HFF-Myc (cell line): ENCODE measurements around the gene MRM2.

Source experiments
- DNase-seq: peaks from one replicate; pipeline ENCODE4 v3.0.0-alpha.2; 2011; ENCODE audit warnings: low read depth; ENCODE audit errors: extremely low read depth
- H3K4me3 ChIP-seq: replicated peaks from 2 replicates; pipeline ENCODE4 v1.5.1; 2011; ENCODE audit warnings: low read depth, mild to moderate bottlenecking, control low read depth, low read length
- TF ChIP-seq, protein P1 (sequence below): IDR thresholded peaks from 2 replicates; pipeline ENCODE4 v1.5.1; 2012; ENCODE audit warnings: mild to moderate bottlenecking, low read depth, low read length, control low read depth; ENCODE audit errors: missing control alignments

MRM2 gene

DNA sequence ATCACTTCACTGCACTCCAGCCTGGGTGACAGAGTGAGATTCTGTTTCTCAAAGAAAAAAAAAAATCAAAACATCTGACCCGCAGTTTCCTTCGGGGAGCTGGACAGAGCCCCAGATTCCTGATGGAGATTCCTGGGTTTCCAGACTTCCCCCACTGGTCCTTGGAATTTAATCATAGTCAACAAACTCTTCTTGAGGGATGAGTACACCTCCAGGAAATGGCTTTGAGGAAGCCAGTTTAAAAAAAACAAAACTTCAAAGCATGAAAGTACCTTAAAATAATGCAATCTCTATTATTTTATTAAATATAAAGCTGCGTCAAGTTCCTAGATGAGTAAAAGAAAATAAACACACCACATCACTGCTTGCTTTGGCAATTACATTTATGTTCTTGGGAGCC is 8.1 kb downstream of the MRM2 start:
- no peak overlapping the region for H3K4me3 ChIP-seq
- no peak for DNase-seq
- TF ChIP-seq, protein P1, sequence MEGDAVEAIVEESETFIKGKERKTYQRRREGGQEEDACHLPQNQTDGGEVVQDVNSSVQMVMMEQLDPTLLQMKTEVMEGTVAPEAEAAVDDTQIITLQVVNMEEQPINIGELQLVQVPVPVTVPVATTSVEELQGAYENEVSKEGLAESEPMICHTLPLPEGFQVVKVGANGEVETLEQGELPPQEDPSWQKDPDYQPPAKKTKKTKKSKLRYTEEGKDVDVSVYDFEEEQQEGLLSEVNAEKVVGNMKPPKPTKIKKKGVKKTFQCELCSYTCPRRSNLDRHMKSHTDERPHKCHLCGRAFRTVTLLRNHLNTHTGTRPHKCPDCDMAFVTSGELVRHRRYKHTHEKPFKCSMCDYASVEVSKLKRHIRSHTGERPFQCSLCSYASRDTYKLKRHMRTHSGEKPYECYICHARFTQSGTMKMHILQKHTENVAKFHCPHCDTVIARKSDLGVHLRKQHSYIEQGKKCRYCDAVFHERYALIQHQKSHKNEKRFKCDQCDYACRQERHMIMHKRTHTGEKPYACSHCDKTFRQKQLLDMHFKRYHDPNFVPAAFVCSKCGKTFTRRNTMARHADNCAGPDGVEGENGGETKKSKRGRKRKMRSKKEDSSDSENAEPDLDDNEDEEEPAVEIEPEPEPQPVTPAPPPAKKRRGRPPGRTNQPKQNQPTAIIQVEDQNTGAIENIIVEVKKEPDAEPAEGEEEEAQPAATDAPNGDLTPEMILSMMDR: no peak

- TF ChIP-seq, protein P1: no peak
- DNase-seq: peak; percentile 64
- peak within 1 kb of the TSS; percentile 83 for H3K4me3 ChIP-seq
Observed at GRCh38 chr7:2232766-2233520, 9.1 kb downstream of the MRM2 start, which contains the start of gene MAD1L1. Gene MAD1L1, minus strand, starts transcription at chr7:2232945. Its CDS starts 2,812 bp downstream, at chr7:2230133.

GRCh38 chr7:2231992-2232765 is 9.8 kb downstream of the MRM2 start:
- DNase-seq: no peak
- TF ChIP-seq, protein P1: no peak
- peak overlapping the region; percentile 83 for H3K4me3 ChIP-seq

DNA sequence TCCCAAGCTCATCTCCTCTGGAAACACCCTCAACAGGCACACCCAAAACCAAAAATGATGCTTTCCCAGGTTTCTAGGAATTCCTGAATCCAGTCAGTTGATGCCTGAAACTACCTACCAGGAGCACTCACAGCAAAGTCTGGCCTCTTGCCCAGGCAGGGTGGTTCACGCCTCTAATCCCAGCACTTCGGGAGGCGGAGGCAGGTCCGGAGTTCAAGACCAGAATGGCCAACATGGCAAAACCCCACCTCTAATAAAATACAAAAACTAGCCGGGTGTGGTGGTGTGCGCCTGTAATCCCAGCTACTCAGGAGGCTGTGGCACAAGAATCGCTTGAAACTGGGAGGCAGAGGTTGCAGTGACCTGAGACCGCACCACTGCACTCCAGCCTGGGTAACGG is 11.1 kb downstream of the MRM2 start:
- no peak for DNase-seq
- H3K4me3 ChIP-seq: 0 out of 2 replicates have a peak overlapping the region, but pooled peaks have one; percentile 83
- TF ChIP-seq, protein P1: no peak

DNA sequence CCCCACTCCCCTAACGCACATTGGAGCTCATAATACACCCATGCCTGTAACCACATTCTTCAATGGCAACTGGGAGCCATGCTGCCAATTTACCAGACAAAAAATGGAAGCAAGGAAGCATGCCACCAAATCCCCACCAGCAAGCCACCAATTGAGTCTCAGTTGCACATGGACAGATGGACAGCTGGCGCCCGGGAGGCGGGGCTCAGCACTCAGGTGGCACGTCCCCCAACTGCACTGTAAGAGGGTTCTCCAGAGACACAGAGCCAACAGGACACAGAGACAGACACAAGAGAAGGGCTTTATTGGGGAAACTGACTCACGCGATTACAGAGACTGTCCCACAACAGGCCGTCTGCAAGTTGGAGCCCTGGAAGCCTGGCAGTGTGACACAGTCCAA is 11.8 kb downstream of the MRM2 start:
- TF ChIP-seq, protein P1: no peak
- H3K4me3 ChIP-seq: no peak overlapping the region
- DNase-seq: no peak

- H3K4me3 ChIP-seq: no peak overlapping the region
- no peak for DNase-seq
- TF ChIP-seq, protein P1: no peak
Observed at GRCh38 chr7:2229467-2229866, 12.5 kb downstream of the MRM2 start.
